HepG2 (cell line): ENCODE data around the gene ZNF503. TPM values are rescaled to one million over a fixed set of nuclear protein-coding genes. Genes with fewer than 3 reads are reported as not detected.
A peak's percentile ranks its signal among the peaks of the same experiment; 100 is the strongest.

Source experiments
- ELF4 ChIP-seq: sonication (generic); formaldehyde crosslinking; IDR thresholded peaks from 2 replicates; pipeline ENCODE4 v1.5.0; 2020; ENCODE audit warnings: missing genetic modification reagents, mild to moderate bottlenecking, moderate library complexity, borderline replicate concordance
- GATAD1 ChIP-seq: IDR thresholded peaks from 2 replicates; pipeline ENCODE4 v1.6.1; 2016; ENCODE audit warnings: missing genetic modification reagents, missing compliant biosample characterization
- HIVEP1 ChIP-seq: sonication (generic); formaldehyde crosslinking; IDR thresholded peaks from 2 replicates; pipeline ENCODE4 v1.4.0; 2020; ENCODE audit warnings: mild to moderate bottlenecking, missing genetic modification reagents
- HNF4G ChIP-seq, 2 experiments: sonication (generic) in 1 of 2; formaldehyde crosslinking in 1 of 2; IDR thresholded peaks; 2 replicates each; pipeline versions ENCODE4 v1.4.0 to v1.6.1; 2011 to 2020; ENCODE audit warnings: borderline replicate concordance in 2 of 2, low read depth in 2 of 2, mild to moderate bottlenecking in 2 of 2, low read length in 1 of 2, missing genetic modification reagents in 1 of 2, moderate library complexity in 1 of 2
- MBNL3 ChIP-seq: fragments of 250-450 bp; sonication (Bioruptor Pico); conservative IDR thresholded peaks from 2 replicates; pipeline ENCODE4 v1.8.0; 2022; ENCODE audit warnings: mild to moderate bottlenecking, inconsistent platforms
- MYC ChIP-seq: sonication (generic); formaldehyde crosslinking; IDR thresholded peaks from 2 replicates; pipeline ENCODE4 v1.9.0; 2021; ENCODE audit warnings: missing genetic modification reagents, borderline replicate concordance
- ONECUT2 ChIP-seq: sonication (generic); formaldehyde crosslinking; IDR thresholded peaks from 2 replicates; pipeline ENCODE4 v1.4.0; 2020; ENCODE audit warnings: missing genetic modification reagents
- PRDM10 ChIP-seq: sonication (generic); formaldehyde crosslinking; IDR thresholded peaks from 2 replicates; pipeline ENCODE4 v1.4.0; 2020; ENCODE audit warnings: low read depth, missing genetic modification reagents
- RNF219 ChIP-seq: sonication (generic); formaldehyde crosslinking; IDR thresholded peaks from 2 replicates; pipeline ENCODE4 v1.5.0; 2020; ENCODE audit warnings: mild to moderate bottlenecking, missing genetic modification reagents
- SNAPC2 ChIP-seq: sonication (generic); formaldehyde crosslinking; IDR thresholded peaks from 2 replicates; pipeline ENCODE4 v1.8.1; 2022; ENCODE audit warnings: mild to moderate bottlenecking, missing genetic modification reagents
- ZNF264 ChIP-seq: sonication (generic); formaldehyde crosslinking; IDR thresholded peaks from 2 replicates; pipeline ENCODE4 v1.4.0; 2020; ENCODE audit warnings: missing genetic modification reagents
- ZNF33B ChIP-seq: sonication (generic); formaldehyde crosslinking; IDR thresholded peaks from 2 replicates; pipeline ENCODE4 v1.5.1; 2020; ENCODE audit warnings: mild to moderate bottlenecking, missing genetic modification reagents
- ZNF607 ChIP-seq: sonication (generic); formaldehyde crosslinking; IDR thresholded peaks from 2 replicates; pipeline ENCODE4 v1.5.1; 2020; ENCODE audit warnings: missing genetic modification reagents, mild to moderate bottlenecking, borderline replicate concordance
- ZNF776 ChIP-seq: sonication (generic); formaldehyde crosslinking; IDR thresholded peaks from 2 replicates; pipeline ENCODE4 v1.4.0; 2020; ENCODE audit warnings: mild to moderate bottlenecking, missing genetic modification reagents
- ZNF790 ChIP-seq: sonication (generic); formaldehyde crosslinking; IDR thresholded peaks from 2 replicates; pipeline ENCODE4 v1.8.0; 2022; ENCODE audit warnings: missing genetic modification reagents, mild to moderate bottlenecking, borderline replicate concordance
- ZNF883 ChIP-seq: sonication (generic); formaldehyde crosslinking; IDR thresholded peaks from 2 replicates; pipeline ENCODE4 v1.5.1; 2020; ENCODE audit warnings: mild to moderate bottlenecking, missing genetic modification reagents; ENCODE audit errors: not compliant biosample characterization
- polyA plus RNA-seq, 8 experiments: library from polyadenylated mRNA; depleted of rRNA in 3 of 8; stranded (reverse) in 7 of 8; unstranded in 1 of 8; fragments of >200 nt; fragmentation: Illumina TruSeq in 4 of 8; extraction: Trizol in 4 of 8; gene quantifications; 2 replicates each; pipeline versions ENCODE4 v1.2.1 to v1.2.3, GENCODE V29; 2011 to 2016; ENCODE audit warnings: low read depth in 4 of 8, missing spikeins in 1 of 8, mixed read lengths in 1 of 8; ENCODE audit not compliant: insufficient read depth in 1 of 8
- total RNA-seq, 5 experiments: library from RNA; depleted of rRNA; stranded (reverse); fragments of >200 nt; fragmentation: Illumina TruSeq; extraction: Trizol; gene quantifications; 2 replicates each; pipeline ENCODE4 v1.2.3, GENCODE V29; 2016; ENCODE audit warnings: low read depth in 1 of 5
- TF ChIP-seq, protein P1 (sequence below): sonication (generic); formaldehyde crosslinking; conservative IDR thresholded peaks from 2 replicates; pipeline ENCODE4 v1.8.0; 2022; ENCODE audit warnings: mild to moderate bottlenecking, moderate library complexity, missing genetic modification reagents

The ZNF503 gene
- total and polyA plus RNA-seq, 2 of the 13 experiments (the other 11 are each of a cell fraction or from before 2014, with no cell fraction given): 2.7 to 8.3 TPM

DNA sequence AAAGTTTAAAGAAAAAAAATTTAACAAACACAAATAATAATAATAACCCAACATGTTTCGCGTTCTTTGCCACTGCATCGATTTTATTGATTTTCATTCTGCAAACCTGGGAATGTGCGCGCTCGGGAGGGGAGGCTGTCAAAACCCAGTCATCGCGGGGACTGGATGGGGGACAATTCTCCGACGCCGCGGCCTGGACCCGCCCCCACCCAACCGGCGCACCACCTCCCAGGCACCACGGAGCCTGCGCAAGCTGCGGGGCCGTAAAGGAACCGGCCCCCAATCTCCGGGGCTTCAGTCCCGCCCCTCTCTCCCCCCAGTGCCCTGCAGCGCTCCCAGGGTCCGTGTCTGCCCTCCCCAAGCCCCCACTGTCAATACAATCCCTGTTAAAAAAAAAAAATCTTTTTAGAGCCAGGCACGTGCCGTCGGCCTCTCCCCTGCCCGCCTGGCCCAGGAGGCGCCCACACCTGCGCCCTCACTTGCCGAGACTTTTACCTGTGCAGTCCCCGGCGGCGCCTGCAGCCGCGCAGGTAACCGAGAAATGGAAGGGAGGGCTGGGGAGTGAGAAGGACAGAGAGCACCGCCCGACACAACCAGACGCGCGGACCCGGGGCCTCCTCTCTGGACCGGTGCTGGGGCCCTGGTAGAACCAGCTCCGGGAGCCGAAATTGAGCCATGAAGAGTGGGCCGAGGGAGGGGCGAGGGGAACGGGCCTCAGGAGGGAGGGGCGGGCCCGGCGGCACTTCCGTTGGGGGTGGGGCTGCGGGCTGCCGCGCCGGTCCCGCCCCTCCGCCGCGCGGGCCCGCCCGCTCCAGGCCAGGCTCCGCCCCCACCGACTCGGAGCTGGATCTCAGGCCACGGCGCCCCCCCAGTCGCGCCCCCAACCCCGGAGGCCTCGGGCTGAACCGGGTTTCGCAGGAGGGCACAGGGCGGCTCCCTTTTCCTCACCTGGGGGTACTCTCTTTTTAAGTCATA lies 7.6 kb upstream of the ZNF503 start (continued):
- peak; percentile 77; the same call in 1 of the 2 replicates for TF ChIP-seq ZNF607 (CRISPR knock-in tag)
- peak; percentile 94 for TF ChIP-seq ONECUT2
- TF ChIP-seq PRDM10 (CRISPR knock-in tag): no peak; the same call in 1 of the 2 replicates
- TF ChIP-seq GATAD1 (CRISPR knock-in tag): peak; percentile 47
- peak; percentile 44; the same call in 1 of the 2 replicates for TF ChIP-seq ELF4 (CRISPR knock-in tag)
- TF ChIP-seq, protein P1, sequence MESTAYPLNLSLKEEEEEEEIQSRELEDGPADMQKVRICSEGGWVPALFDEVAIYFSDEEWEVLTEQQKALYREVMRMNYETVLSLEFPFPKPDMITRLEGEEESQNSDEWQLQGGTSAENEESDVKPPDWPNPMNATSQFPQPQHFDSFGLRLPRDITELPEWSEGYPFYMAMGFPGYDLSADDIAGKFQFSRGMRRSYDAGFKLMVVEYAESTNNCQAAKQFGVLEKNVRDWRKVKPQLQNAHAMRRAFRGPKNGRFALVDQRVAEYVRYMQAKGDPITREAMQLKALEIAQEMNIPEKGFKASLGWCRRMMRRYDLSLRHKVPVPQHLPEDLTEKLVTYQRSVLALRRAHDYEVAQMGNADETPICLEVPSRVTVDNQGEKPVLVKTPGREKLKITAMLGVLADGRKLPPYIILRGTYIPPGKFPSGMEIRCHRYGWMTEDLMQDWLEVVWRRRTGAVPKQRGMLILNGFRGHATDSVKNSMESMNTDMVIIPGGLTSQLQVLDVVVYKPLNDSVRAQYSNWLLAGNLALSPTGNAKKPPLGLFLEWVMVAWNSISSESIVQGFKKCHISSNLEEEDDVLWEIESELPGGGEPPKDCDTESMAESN (CRISPR knock-in tag): 0 out of 2 replicates have a peak, but pooled peaks have one; percentile 28
- TF ChIP-seq SNAPC2: peak; percentile 82; the same call in 1 of the 2 replicates
- TF ChIP-seq ZNF33B (CRISPR knock-in tag): 0 out of 2 replicates have a peak, but pooled peaks have one; percentile 26
- no peak for TF ChIP-seq ZNF883
- TF ChIP-seq HIVEP1 (CRISPR knock-in tag): peak; percentile 63
- TF ChIP-seq MBNL3: no peak
- TF ChIP-seq RNF219: 0 out of 2 replicates have a peak, but pooled peaks have one; percentile 42
- no peak for TF ChIP-seq HNF4G (IDR thresholded peaks at IDR 0.05; ENCODE audit: borderline replicate concordance, low read depth, low read length)
- TF ChIP-seq HNF4G (CRISPR knock-in tag; IDR thresholded peaks at IDR 0.05; ENCODE audit: borderline replicate concordance, low read depth): no peak
- peak; percentile 40; the same call in 1 of the 2 replicates for TF ChIP-seq ZNF790 (CRISPR knock-in tag)
- TF ChIP-seq MYC (CRISPR knock-in tag): peak; percentile 53; the same call in 1 of the 2 replicates
- no peak for TF ChIP-seq ZNF264 (CRISPR knock-in tag)
- no peak for TF ChIP-seq ZNF776
